GM19463 (cell line): ENCODE results near the gene EPC1.
"Not testable (repeated sequence)": the region's sequence is repeated elsewhere in the genome, so short reads cannot be mapped to it uniquely, and the experiment has no call there.

Experiments used
- ATAC-seq: cut with Tn5 transposase; IDR thresholded peaks from one replicate; pipeline ENCODE4 v1.9.1; 2021; ENCODE audit warnings: mild to moderate bottlenecking, moderate library complexity; ENCODE audit not compliant: unreplicated experiment

The EPC1 gene

DNA sequence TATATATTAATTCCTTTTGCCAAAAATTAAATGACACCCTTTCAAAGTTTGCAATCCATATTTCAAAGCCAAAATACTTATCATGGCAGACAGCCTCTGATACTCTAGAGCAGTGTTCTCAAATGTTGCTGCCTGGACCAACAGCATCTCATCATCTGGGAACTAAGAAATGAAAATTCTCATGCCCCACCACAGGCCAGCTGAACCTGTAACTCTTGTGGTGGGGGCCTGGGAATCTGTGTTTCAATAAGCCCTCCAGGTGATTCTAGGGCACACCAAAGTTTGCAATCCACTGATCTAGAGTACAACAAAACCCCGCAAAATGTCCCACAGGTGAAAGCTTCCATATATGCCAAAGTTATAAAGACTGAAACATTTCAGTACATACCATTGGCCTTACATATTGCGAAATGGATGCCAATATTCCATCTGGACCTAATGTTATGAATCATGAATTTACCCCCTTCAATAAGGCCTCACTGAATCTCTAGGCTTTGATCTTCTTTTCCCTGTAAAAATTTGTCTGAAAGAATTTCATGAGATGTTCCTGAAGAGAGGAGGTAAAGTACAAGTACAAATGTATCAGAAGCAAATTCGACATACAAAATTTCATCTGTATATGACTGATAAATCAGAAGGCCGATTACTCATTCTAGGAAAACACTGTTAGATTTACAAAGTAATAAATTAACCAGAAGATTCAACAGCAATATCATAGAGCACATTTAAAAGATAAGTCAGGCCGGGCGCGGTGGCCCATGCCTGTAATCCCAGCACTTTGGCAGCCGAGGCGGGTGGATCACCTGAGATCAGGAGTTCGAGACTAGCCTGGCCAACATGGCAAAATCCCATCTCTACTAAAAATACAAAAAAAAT is 25.3 kb upstream of the EPC1 start:
- no peak for ATAC-seq

DNA sequence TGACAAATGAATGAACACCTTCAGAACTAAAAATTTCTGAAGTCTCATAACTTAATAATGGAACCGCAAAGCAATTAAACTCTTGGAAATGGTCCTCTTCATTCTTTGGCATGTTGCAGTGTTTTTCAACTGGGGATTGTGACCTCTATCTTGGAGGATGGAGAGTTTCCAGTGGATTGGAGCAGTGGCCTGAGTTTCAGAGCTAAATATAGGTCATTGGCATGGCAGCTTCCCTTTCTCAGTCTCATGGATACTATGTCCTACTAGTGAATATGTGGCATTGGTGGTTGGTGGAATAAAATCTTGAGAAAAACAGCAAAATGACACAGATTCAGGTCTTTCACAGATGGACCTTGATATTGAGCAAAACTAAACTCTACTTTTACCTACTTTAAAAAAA is 24.1 kb upstream of the EPC1 start:
- ATAC-seq = no peak

DNA sequence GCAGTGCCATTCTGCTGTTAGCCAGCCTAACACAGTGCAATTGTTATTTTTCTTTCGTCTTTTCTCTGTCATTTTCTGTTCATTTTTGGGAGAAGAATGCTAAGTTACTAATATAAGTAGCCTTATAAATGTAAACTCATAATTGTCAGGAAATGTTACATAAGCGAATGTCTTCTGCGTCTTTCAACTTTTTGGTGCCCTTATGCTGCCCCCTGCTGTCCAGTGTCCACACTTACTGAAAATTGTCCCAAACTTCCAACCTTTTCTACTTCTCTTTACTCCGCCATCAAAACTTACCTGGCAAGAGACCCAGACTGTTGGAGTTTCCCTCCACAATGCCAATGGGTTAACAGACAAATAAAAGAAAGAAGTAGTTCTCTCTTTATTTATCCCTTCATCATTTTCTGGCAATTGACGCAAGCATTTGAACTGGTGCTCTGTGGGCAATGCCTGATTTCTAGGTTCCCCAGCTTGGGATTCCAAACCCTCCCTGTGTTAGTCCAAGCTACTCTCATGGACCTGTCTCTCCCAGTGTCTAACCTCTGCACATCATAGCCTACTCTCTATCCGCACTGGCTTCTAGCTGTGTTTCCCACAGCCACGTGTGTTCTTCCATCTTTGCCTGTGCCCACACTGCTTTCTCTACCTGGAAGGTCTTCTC is 21.0 kb upstream of the EPC1 start:
- ATAC-seq = no peak

DNA sequence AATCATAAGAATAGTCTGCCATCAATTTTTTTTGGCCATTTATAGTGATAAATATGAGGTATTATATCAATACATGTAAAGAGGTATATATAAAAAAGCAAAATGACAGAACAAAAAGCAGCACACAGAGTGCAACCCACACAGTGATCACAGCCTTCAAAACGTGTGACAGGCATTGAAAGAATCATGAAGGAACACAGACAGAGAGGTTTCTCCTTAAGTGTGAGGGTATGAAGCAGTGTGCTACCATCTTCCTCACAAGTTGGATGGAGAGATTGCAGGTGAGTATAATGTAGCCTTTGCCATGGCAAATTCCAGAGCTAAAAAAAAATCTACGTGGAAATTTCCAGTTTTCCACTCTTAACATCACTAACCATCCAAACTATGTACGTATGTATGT is 19.6 kb upstream of the EPC1 start:
- no peak for ATAC-seq

DNA sequence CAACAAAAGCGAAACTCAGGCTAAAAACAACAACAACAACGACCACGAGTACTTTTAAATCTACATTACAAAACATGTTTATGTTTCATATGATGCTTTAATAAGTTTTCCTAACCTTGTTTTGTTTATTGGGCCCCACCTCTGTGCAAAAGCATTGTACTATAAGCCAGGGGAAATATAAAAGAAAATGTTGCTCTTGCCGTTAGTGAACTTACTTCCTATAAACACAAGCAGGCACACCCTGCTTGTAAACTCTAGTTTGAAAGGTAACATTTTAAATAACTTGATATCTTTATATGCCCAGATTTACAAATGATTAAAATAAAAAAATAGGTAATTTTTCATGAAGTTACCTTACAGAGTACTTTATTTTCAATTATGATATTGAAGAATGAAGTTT is 19.2 kb upstream of the EPC1 start:
- ATAC-seq = no peak

DNA sequence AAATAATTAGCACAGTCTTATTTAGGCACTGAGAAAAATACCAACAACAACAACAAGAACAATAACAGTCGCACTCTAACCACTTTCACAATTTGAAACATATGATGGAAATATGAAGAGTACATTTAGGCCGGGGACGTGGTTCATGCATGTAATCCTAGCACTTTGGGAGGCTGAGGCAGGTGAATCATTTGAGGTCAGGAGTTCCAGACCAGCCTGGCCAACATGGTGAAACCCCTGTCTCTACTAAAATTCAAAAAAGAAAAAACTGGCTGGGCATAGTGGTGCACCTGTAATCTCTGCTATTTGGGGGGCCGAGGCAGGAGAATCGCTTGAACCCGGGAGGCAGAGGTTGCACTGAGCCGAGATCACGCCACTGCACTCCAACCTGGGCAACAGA is 18.4 kb upstream of the EPC1 start:
- ATAC-seq = not testable (repeated sequence)

DNA sequence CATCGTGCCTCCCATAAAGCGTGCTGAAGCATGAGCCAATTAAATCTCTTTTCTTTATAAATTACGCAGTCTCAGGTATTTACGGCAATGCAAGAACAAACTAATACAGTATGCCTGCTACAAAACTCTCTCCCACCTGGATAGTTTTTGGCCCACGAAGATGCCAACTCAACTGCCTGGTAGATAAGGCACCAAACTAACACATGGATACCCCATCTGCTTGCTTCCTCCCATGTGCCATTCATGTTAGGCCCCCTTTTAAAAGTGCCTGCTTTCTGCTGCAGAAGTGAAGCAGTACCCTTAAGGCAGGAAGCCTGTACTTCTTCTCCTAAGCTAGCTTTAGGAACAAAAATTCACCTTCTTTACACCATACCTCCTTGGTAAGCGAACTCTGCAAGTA is 15.6 kb upstream of the EPC1 start:
- no peak for ATAC-seq

DNA sequence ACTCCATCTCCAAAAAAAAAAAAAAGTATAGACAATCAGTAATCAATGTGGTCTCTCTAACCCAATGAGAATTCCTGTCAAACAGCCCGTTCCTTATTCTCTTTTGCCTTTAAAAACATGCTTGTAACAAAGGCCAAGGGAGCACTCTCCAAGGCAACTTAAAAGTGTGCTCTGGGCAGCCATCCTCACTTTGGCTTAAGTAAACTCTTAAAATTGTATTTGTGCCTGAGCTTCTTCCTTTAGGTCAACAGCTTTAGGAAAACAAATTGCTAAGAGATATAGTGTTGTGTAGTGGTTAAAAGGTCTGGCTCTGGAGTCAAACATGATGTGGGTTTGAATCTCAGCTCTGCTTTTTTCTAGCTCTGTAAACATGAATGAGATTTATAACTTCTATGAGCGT is 13.9 kb upstream of the EPC1 start:
- no peak for ATAC-seq

DNA sequence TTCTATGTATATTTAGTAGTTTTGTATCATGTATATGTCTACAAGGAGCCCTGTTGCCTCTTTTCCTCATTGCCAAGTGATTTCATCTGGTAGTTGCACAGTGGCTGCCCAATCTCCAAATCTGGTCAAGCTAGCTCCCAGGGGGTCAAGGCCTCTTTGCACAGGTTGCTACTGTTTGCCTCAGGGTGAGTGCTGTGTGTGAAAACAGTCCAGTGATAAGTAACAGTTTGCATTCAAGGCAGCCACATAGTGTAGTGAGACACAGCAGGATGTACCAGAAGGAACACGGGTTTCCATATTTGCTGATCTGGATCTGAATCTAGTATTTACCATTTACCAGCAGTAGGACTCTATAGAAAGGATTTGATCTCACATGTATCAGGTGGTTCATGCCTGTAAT is 13.3 kb upstream of the EPC1 start:
- ATAC-seq = no peak

DNA sequence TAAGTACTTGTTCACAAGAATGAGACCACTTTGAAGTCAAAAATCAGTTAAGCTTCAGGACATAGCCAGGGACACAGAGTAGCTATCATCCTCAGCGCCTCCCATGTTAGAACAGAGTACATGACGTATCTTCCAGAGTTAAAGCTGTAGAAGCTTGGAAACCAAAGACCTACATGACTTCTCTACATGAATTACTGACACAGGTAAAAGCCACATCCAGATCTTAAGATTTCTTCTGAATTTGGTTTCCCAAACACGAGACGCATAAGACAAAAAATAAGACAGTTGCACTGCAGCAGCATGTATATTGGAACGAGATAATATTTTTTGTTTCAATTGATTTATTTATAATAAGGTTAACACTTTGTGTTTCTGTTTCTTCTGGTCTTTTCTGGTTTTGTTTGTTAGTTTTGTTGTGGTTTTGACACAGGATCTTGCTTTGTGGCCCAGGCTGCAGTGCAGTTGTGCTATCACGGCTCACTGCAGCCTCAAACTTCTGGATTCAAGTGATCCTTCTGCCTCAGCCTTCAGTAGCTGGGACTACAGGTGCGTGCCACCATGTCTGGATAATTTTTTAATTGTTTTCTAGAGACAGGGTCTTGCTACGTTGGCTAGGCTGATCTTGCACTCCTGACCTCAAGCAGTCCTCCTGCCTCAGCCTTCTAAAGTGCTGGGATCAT is 10.2 kb upstream of the EPC1 start:
- ATAC-seq = no peak

DNA sequence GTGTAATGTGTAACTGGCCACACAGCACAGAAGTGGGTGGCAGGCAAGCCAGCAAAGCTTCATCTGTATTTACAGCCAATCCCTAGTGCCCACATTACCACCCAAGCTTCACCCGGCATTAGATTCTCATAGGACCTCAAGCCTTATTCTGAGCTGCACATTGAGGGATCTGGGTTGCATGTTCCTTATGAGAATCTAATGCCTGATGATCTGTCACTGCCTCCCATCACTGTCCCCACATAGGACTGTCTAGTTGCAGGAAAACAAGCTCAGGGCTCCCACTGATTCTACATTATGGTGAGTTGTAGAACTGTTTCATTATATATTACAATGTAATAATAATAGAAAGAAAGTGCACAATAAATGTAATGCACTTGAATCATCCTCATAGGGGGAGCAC is 7.7 kb upstream of the EPC1 start:
- ATAC-seq = not testable (repeated sequence)

DNA sequence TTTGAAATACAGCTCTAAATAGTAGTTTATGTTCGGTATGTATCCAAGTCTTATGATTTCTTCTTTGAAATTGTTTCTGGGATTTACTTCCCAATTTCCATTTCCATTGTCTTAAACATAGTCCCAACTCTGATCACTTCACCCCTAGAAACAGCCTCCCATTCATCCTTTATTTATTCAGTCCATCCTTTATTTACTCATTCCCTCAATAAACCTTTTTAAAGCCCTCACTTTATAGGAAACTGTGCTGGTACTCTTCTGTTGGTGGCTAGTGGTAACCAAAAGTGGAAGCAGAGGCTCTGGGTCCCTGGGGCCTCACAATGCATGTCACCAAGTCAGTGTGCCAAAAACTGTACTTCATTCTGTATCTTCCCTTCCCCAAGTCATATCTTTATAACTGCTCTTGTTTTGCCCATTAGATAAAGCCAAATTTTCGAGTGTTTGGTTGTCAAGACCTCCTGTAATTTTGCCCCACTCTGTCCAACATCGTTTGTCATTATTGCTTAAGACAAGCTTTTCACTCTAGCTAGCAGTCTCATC is 3.9 kb upstream of the EPC1 start:
- no peak for ATAC-seq

DNA sequence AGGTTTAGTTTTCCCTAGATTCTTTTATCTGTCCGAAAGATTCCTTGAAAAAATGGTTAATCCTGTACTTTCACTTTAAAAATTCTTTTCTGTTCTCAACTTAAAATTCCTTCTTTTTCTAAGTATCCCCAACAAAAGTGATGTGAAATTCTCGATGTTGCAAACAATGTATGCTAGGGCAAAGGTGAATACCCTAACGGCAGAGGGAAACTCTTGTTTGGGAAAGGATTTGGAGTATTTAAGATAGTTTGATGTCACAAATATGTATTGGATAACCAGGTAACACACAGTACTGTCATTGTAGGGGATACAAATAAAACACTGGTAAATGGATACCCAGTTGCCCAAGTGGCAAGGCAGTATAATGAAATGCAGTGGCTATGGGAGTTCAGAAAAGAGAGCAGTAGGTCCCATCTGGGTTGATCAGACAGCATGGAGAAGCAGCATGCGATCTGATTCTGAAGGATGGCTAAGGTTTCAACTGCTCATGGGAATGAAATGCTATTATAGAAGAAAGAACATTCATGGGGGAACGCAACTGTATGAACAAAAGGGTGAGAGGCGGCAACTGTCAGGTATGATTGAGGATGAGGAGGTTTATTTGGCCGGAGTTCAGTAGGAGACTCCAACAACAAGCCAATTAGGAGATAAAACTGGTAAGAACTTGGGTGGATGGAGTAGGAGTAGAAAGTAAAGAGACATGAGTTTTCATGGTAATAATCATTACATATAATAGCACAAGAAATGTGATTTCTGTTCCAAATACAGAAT is 3.2 kb upstream of the EPC1 start:
- ATAC-seq = no peak

DNA sequence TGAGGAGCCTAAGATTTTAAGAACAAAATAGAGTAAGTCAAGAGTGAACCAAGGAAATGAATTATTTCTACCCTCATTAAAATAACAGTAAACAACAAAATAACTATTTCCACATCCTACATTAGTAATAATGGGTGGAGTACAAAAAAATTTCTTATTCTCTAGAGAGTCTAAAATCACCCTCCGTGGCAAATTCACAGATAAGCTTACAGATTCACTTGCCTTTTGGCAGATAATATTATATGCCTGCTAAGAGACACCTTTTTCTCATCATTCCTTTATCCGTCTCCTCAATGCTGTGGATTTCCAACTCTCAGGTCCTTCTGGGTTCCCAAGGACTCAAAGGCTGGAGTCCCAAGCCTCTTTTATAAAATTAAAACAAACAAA is 2.2 kb upstream of the EPC1 start:
- no peak for ATAC-seq

DNA sequence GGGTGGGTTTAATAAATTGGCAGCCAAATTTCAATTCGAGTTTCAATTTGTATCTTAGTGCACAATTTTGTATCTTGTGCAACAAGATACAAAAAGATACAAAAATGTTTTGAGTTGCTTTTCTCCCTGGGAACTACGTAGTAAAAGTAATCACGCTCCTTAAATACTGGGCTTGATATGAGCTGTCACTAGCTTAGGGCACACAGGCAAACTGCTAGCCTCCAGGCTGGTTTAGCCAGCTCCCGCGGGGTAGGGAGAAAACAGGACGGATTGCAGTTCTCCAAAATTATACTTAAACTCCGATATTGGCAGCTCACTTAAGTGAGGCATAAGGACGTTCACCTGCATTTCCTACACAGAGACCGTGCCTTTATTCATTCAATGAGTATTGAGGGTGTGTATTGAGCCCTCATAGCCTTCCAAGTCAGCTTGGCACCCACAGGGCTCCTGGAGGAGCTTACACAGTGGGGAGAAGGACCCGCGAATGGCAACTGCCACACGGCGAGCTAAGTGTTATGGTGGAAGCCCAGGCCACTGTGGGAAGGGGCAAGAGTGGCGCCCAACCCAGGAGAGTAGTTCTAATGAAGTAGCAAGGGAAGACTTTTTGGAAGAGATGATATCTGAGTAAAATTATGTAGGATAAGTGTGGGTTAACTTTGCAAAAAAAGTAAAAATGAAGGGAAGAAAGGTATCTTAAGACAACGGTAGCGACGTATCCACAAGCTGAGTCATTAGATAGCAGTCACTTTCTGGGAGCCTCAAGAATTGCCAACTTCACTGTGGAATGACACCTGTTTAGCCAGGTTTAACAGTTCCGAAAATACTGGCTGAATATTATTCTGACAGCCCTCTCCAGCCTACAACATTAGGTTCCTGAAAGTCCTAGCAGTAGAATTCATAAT is 1.6 kb upstream of the EPC1 start:
- ATAC-seq = no peak

DNA sequence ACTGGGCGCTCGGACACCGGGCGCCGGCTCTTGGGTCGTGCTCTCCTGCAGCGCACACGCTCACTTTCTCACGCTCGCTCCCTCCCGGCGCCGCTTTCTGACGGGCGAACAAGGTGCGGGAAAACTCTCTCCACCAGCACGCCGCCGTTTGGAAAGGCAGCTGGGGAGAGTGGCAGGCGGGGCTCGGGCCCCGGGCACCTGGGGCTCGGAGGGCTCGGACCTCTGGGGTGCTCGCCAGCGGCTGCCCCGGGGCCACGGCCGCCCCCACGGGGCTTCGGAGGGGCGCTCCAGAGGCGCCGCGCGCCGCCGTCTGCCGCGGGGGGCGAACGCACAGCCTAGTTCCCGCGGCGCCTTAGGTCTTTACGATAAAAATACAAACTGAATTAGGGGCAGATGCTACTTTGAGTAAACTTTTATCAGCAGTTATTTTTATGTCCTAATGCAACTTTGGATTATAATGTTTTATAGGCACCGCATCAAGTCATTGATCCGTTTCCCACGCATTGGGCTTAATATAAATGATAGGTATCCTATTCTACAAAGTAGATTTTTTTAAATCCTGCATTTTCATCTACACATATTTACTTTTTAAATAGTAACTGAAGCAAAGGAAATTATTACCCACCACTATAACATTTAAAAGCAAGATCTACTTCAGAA is 535 bp upstream of the EPC1 start:
- peak; percentile 12 for ATAC-seq

DNA sequence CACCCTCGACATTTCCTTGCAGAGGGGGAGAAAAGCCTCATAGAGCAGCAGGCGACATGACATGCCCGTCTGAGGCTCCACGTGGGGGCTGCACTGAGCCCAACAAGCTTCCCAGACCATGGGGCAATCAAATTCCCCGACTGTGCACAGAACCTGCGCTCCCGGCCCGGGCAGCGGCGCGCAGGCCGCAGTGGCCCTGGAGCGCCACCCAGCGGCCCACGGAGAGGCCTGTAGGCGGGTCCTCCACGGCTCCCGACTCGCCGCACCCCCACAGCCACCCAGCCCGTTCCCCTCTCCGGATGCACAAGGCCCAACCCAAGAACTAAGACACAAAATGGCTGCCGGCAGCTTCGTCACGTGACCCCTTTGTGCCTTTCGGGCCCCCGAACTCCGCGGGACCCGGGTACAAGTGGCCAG is 816 bp downstream of the EPC1 start:
- ATAC-seq = peak; percentile 76

DNA sequence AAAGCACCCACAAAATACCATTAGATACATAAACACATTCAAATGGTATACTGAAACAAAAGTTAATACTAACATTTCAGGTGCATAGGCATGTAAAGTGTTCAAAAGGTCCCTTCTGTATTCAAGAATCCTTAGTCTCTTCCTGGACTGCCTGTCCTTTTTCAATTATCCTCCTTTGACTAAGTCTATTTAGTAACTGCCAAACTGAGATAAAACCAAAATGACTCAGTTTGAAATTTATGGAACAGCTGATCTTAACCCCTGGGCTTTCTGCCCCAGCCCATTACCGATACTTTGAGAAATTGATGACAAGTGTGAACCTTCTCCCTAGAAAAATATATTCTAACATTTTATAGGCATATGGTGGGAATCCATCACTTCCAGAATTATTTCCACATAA is 5.4 kb downstream of the EPC1 start:
- ATAC-seq = no peak

DNA sequence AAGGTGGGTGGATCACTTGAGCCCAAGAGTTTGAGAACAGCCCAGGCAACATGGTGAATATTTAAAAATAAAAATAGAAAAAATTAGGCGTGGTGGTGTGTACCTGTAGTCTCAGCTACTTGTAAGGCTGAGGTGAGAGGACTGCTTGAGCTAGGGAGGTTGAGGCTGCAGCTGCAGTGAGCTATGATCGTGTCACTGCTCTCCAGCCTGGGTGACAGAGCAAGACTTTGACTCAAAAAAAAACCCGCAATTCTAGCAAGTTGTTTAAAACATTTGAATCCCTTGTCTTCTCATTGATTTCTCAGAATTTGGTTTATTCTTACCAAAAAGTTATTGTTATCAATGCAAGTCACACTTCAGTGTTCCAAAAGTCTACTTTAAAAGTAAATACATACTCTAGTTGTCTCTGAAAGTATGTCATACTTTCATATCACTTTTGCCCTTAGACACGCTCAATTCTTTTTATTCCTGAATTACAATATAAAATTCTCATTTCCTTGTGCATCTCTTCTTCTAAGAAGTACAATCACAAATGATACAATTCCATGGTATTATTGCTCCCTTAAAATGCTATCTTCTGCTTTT is 6.3 kb downstream of the EPC1 start:
- no peak for ATAC-seq
